GM19324 (cell line): ENCODE data around the gene ARL14EP.
A peak's percentile ranks its signal among the peaks of the same experiment; 100 is the strongest.

Experiments used
- ATAC-seq: cut with Tn5 transposase; IDR thresholded peaks from one replicate; pipeline ENCODE4 v1.9.1; 2021; ENCODE audit warnings: mild to moderate bottlenecking, moderate library complexity; ENCODE audit not compliant: unreplicated experiment, low FRiP score

Gene ARL14EP

DNA sequence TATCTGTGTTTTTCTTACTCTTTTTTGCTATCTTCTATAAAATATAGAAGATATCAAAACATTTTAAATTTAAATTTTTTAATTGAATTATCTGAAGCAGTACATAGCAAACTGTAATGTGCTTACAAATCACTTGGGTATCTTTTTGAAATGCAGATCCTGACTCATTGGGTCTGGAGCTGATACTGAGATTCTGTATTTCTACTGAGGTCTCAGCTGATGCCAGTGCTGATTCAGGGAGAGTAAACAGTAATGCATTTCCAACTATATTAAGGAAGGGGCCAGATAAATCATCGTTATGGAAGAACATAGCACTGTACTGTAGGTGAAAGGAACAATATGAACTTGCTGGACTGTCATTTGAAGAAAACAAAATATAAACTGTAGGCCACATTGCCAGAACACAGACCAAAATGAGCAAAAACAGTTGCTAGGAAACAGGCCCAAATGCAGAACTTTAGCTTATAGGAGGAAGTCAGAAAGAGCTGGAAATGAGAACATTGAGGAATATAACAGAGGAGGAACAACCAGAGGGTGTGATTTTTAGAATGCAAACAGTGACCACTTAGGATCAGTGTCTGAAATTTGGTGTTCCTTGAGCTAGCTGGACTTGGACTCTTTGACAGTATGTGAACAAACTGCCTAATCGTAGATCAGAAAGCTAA lies 3.3 kb downstream of the ARL14EP start:
- ATAC-seq = no peak

DNA sequence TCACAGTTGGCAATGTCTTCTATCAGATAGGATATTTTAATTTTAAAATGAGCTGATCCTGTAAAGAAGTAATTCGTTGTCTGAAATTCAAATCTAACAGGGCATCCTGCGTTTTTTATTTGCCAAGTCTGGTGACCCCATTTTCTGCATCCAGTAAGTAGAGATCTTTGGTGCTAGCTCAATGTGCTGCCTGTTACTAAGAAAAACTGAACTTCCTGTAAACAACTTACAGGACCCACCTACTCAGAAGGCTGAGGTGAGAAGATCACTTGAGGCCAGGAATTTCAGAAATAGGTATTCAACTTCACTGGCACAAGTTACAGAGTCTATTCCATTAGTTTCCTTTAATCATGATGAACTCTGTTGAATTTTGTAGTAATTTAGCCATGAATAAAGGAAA lies 4.0 kb downstream of the ARL14EP start:
- no peak for ATAC-seq

DNA sequence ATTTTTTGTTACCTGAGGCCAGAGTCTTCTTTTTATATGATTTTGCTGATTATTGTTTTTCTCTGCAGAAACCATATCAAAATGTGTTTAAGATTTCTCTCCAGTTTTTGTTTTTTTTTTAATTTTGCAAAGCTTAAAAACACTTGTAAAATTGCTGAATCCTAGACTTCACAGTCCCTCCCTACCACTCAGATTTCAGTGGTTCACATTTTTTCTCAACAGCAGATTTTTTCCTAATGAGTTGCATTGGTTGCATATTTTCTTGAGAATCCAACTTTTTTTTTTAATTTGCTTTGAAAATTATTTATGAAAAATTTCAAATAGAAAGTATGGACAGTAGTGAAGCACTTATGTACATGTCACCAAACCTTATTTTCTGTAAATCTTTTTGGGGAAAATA lies 5.8 kb downstream of the ARL14EP start:
- ATAC-seq = no peak

DNA sequence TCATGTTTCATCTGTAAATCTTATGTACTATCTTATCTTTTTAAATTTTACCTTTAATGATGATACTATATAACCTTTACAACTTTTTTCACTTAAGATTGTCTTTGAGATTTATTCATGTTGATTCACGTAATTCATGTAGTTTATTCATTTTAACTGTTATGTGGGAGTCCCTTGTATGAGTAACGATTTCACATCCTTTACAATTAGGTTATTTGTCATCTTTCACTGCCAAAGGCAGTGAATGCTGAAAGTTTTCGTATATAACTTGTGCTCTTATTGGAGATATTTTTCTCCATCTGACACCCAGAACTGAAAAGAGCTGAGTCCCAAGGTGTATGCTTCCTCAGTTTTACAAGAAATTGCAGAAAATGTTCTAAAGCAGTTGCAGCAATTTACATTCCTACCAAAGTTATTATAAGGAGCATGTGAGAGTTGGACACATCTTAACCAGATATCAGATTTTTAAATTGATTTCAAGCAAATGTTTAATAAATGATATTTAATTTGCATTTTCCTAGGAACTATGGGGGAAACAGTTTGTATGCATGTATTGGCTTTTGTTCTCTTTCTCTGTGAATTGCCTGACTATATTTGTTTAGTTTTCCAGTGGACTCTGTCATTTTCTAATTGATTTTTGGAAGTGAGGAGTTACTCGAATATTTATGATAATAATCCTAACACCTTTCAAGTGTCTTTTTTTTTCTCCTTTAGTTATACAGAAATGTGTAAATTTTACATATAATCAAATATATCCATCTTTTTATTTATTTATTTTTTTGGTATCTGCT lies 6.4 kb downstream of the ARL14EP start:
- no peak for ATAC-seq

DNA sequence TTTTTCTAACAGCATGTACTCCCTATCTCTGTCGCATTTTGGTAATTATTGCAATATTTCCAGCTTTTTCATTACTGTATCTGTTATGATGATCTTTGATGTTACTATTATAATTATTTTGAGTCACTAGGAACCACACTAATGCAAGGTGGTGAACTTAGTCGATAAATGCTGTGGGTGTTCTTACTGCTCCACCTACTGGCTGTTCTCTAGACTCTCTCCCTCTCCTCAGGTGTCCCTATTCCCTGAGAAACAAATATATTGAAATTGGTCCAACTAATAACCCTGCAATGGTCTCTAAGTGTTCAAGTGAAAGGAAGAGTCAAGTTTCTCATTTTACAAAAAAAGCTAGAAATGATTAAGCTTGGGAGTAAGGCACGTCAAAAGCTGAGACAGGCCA lies 10.5 kb downstream of the ARL14EP start:
- ATAC-seq = peak; percentile 69

DNA sequence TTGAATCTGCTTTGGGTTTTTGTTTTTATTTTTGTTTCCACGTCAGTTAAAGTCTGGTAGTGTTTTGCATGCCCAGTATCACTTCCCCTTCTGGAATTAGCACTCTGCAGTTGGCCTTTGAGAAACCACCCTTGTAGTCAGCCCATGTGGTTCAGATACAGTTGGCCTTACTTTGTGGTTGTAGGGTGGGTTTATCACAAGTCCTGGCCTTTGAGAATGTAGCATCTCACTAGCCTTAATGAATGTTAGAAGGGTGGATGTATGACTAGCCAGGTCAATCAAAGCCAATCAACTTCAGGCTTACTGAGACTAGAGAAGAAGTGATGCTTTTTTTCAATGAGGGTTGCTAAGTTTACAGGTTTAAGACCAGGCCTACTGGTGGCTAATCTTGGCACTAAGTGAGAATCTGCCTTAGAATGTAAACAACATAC lies 19.8 kb downstream of the ARL14EP start:
- peak; percentile 98 for ATAC-seq

DNA sequence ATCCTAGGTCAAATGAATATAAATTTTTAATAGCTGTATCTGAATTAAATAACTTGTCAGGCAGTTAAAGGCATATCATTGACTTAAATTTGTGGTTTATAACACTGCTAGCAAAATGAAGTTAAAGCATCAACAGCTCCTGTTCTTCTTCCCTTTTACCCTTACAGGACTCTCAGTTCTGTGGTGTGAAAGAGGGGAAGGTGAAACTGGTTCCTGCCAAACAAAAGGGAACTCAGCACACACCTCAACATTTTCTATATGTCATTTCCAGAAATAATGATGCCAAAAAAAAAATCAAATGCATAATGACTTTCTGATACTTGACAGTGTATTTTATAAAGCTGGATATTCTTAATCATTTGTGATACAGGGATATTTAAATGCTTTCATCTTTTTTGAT lies 21.2 kb downstream of the ARL14EP start:
- no peak for ATAC-seq

DNA sequence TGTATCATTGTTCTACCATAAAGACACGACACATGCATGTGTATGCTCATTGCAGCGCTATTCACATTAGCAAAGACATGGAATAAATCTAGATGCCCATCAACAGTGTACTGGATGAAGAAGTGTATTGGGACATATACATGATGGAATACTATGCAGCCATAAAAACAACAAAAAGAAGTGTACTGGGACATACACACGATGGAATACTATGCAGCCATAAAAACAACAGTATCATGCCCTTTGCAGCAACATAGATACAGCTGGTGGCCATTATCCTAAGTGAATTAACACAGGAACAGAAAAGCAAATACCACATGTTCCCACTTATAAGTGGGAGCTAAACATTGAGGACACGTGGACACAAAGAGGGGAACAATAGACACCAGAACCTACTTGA lies 22.7 kb downstream of the ARL14EP start:
- no peak for ATAC-seq

DNA sequence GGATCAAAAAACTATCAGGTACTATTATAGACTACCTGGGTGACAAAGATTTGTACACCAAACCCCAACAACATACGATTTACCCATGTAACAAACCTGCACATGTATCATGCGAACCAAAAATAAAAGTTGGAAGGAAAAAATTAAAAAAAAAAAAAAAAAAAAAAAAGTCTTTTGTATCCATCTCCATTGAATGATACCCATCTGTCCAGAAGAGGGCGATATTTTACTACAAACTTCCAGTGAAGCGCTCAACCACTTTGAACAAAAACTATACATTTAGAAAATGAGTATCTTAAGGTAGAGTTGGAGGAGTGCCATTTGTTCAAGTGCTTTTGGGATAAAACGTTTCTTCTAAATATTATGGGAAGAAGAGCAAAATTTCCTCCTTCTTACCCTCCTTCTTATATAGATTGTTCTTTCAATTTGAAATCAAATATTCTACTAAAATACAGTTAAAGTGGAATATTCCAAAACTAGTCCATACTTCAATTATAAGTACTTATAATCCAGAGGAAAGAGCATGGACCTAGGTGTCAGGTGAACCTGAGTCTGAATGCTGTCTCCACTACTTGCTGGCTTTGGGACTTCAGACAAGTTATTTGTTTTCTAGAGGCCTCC lies 23.3 kb downstream of the ARL14EP start:
- no peak for ATAC-seq

DNA sequence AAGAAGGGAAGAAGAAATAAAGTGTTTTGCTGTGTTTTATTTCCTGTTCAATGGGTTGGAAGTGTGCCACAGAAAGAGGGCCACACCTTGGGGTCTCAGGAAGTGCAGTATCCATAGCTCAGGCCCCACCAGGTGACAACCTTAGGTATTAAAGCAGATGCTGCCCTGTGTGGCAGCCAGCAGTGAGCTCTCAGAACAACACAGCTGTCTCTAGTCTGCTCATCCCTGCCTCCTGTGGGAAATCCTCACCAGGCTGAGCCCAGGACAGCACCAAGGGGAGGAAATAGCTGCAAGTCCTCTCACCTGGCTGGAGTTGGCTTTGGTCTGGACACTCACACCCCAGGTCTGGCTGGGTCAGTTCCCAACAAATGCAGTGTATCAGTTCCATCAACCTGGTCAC lies 25.1 kb downstream of the ARL14EP start:
- ATAC-seq = no peak

DNA sequence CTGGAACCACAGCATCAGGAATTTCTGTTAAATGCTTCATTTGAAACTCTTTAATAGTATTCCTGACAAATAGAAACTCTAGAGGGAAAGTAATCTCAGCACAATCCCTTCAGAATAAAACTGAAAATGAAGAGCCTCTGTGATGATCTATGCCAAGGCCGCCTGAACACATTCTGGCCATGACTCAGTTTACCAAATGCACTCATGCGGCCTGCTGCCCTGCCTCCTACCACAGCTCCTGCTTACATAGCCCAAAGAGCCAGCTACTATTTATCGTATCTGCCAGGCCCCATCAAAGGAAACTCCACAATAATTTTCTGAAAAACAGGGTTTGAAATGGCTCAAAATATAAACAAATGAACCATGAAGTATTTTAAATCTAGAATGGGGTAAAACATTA lies 27.0 kb downstream of the ARL14EP start:
- ATAC-seq = no peak

DNA sequence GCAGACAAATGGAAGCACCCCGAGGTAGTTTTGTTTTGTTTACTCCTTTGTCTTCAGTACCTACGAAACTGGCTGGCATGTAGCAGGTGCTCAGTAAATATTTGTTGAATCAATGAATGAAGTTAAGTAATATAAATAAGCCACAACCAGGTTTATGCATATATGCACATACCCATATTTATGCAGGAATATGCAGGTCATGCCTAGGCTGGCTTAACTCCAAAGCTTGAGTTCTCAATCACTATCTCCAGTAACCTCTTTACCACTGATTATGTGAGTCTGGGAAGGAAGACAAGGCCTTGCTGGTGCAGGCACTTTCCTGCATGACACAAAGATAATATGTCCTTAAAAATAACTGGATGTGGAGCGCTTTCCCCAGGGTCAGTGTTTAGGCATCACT lies 27.5 kb downstream of the ARL14EP start:
- ATAC-seq = no peak

DNA sequence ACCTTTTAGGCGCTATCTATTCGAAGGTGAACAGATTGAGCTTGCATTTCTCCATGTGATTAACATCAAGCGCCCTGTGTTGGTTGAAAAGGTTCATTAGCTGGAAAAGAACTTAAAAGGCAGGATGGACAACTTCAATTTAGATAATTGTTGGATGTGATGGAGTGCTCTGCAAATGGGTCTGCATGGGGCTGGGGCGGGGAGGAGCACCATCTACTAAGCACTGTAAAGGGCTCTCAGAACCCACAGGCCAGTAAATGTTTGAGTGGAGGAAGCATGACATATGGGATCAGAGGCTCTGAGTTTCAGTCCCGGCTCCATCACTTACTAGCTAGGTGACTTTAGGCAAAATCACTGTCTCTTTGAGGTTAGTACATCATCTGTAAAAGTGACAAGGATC lies 28.2 kb downstream of the ARL14EP start:
- ATAC-seq = no peak

DNA sequence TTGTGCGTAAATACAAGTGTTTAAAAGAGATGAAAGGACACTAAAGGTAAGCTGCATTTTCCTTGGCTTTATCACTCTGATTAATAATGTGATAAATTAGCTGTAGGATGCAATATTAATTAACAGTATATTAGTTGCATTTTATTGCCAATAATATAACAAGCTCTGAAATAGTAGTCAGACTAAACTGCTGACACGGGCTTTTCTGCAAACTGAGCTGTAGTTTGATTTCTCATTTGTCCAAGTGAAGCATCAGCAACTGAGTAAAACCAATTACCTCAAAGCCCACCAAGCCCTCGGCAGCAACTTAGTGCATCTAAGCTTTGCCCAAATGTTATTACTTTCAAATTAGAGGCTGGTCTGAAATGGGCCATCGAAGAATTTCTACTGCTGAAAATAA lies 33.5 kb downstream of the ARL14EP start:
- ATAC-seq = no peak

DNA sequence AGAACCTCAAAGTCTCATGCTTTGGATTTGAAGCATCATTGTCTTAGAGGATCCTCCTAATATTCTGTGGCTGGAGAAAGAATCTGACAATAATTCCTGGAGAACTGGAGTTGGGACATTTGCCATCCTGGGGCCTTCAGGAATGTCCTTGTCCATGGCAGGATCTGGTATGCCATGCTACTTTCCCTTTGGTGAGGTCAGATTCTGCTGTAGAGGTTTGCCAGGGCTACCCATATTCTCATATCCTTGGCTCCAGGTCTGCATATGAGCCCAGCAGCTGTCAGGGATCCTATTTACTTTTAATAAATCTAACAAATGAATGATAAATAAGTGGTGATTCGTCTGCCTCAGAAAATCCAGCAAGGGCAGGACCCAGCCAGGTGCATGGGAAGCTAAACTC lies 35.0 kb downstream of the ARL14EP start:
- no peak for ATAC-seq

DNA sequence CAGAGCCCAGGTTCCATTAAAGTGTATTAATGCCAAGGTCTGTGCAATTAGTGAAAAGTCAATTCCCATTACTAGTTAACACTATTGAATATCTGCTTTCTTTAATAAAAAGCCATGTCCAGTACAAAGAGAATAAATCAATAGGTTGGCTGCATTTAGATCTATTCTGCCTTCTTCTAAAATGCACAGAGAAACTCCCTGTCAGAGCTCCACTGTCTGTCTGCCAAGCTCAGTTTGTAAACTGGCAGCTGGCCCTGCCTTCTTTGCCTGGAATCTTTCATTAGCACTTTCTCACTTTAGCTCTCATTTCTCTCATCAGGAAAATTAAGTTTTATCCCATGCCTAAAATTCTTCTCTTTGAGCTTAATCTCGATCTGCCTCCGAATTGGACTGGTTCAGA lies 35.6 kb downstream of the ARL14EP start:
- no peak for ATAC-seq

DNA sequence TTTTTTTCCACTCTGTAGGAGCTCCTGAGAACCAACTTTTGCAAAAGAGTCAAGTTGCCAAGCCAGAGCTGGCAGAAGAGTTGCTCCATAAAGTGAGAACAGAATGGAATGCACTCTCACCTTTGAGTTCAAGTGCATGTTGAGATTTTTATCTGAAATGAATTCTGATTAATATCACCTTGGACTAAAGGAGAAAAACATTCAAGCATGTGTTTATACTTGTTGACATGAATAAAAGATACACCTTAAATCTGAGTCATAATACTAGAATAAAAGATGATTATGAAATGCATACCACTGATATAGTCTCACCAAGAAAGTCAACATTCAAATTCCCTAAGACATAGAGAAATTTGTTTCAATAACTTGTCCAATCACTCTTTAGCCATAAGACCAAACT lies 37.8 kb downstream of the ARL14EP start:
- no peak for ATAC-seq

DNA sequence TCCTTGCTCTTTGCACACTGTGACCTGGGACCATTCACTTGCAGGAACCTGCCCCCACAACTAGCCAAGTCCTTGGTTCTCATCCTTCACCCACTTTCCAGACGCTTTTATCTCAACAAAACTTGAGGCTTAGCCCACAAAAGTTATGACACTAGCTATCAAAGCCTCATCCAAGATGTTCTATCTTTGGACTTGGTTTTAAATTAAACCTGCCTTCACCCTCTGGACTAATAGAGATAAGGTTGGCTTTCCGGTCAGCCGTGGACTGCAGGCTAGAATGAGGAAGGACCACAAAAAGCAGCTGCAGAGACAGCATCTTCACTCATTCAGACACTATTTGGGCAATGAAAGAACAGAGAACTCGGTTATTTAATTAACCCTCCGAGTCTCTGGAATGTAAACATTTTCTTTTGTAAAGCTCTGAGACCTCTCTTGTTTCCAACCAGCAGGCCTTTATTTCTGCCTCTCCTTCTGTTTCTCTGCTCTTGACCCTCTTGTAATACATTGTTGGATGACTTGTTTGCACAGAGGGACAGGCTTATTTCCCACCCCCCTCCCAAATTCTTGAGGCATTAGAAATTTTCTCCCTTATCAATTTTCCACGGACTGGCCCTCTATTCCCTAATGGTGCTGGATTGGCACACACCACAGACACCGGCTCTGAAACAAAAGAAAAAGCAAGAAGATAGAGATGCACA lies 41.4 kb downstream of the ARL14EP start:
- ATAC-seq = no peak

DNA sequence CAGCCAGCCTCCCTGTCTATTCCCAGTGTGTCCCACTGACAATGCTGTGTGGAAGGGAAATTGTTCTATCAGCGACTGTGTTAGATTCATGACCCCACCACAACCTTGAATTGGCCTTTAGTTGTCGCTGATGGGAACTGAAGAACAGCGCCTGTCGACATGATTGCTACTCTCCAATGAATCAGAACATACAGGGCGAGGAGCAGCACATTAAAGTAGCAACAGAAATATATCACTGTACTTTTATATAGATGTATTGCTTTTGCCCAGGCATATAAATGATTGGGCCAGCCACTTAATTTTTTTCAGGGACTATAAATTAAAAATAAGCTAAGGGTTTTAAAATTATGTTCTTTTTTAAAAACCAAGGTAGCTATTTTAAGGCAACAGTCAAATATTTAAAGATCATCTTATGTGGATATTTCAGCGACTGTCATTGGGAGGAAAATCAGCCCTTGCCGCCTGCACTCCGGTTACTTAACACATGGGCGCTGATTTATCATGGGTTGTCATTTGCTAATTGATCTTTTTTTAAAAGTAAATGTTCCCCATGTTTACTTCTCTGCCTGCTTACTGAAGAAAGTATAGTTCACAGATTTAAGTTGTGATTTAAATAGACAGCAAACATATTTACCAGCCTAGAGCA lies 42.1 kb downstream of the ARL14EP start:
- ATAC-seq = no peak

DNA sequence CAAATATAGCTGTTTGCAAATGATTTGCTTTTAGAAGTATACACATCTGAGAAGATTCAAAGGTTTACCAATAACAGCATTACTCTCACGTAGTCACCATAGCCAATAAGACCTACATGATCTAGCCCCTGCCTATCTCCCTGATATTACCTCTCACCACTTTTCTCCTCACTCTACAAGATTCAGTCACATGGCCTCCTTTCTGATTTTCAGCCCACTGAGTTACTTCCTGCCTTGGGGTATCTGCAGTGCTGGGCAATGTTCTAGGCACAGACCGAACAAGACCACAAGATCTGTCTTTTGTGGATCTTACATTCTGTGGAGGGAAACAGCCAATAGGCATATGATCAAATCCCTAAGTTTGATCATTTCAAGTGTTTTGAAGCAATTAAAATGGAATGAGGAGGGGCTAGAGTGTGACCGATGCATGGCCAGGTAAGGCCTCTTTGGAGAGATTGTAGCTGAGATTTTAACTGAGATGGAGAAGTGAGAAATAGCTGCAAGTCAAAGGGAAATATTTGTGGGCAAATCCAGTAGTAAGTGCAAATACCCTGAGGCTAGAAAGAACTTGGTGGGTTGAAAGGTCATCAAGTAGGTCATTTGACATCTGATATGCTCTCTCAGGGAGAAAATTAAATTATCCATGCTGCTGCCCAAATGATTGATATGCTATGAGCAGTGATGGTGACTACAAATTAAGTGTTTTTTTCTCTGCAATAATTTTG lies 43.1 kb downstream of the ARL14EP start:
- ATAC-seq = no peak
